Left colon (tissue), 2 donors: Measurements from ENCODE around the gene MAP9. TPM values are rescaled to one million over a fixed set of nuclear protein-coding genes. Genes with fewer than 3 reads are reported as not detected.
"Not testable (repeated sequence)": the region's sequence is repeated elsewhere in the genome, so short reads cannot be mapped to it uniquely, and the experiment has no call there.

Source experiments
- ATAC-seq: fragments of 200-7000 bp; cut with Tn5 transposase; one replicate; pipeline ENCODE4 v1.9.1; 2020; ENCODE audit warnings: mild to moderate bottlenecking, moderate library complexity
- DNase-seq, 2 donors: peaks; one replicate each; pipeline ENCODE4 v3.0.0-alpha.2; 2020
- intact Hi-C, 2 donors: fragments of 100-400 bp; cut with DNase I in 1 of 2; cut with micrococcal nuclease in 1 of 2; formaldehyde crosslinking; loops; one replicate each; pipeline versions ENCODE4 v1.11.2 to v1.14.0; 2022; cut with DNase I, micrococcal nuclease
- long read RNA-seq: library from polyadenylated mRNA; unstranded; transcript quantifications from one replicate; pipeline ENCODE4 v2.0.0, GENCODE V29; 2021
- total RNA-seq, 2 donors: library from RNA; stranded (reverse); fragmentation: NEBNext Ultra II Directional; extraction: Animal tissue kit (Norgen Biotek cat#: 25700); gene quantifications; one replicate each; pipeline ENCODE4 v1.2.1, GENCODE V29; 2021
- donor health status: DM: no; HTN: no; CAD: no.
- donor health status: DM: yes; HTN: yes; CAD: no.

The MAP9 gene
- 1 to 10 TPM; 1.0 to 3.7 TPM for total RNA-seq
- long read RNA-seq, partial matches to known transcripts = 1 of 1 reads
- long read RNA-seq, other reads (novel, unspliced or antisense) = 0 of 1 reads

GRCh38 chr4:155376387-155377268, at the start of gene MAP9:
Gene MAP9, minus strand, starts transcription at chr4:155376965. Its CDS starts 1,115 bp downstream, at chr4:155375850.
- DNase-seq (peak; percentile 80 to 81), ATAC-seq (peak; percentile 89)
- intact Hi-C loops = no loop called here

- intact Hi-C loops, ATAC-seq, DNase-seq: not testable (repeated sequence)
Measured at GRCh38 chr4:155424778-155425177, 48.0 kb upstream of the MAP9 start.

GRCh38 chr4:155423671-155424070, 46.9 kb upstream of the MAP9 start:
- DNase-seq (no peak), ATAC-seq (no peak)
- intact Hi-C loops = no loop called here

GRCh38 chr4:155419266-155419665, 42.5 kb upstream of the MAP9 start:
- DNase-seq (no peak), ATAC-seq (no peak)
- intact Hi-C loops = no loop called here

GRCh38 chr4:155415662-155416061, 38.9 kb upstream of the MAP9 start:
- intact Hi-C loops = no loop called here
- ATAC-seq (no peak), DNase-seq (no peak)

- DNase-seq (no peak), ATAC-seq (no peak)
- intact Hi-C loops = no loop called here
Measured at GRCh38 chr4:155413451-155413850, 36.7 kb upstream of the MAP9 start.

GRCh38 chr4:155411546-155411945, 34.8 kb upstream of the MAP9 start:
- ATAC-seq (no peak), DNase-seq (no peak)
- intact Hi-C loops = no loop called here

GRCh38 chr4:155408796-155409195, 32.0 kb upstream of the MAP9 start:
- intact Hi-C loops = loop anchor here in 1 of 2 donors (10.0 kb wide), 1 partner anchor 546 kb away; the partner anchor contains the start of gene CTSO
- ATAC-seq = no peak
- no peak for DNase-seq

GRCh38 chr4:155407480-155407879, 30.7 kb upstream of the MAP9 start:
- intact Hi-C loops = loop anchor here in 1 of 2 donors (10.0 kb wide), 1 partner anchor 547 kb away; the partner anchor contains the start of gene CTSO
- no peak for DNase-seq

GRCh38 chr4:155405059-155405458, 28.3 kb upstream of the MAP9 start:
- ATAC-seq = no peak
- DNase-seq = no peak
- intact Hi-C loops = loop anchor here in 1 of 2 donors (10.0 kb wide), 1 partner anchor 550 kb away; the partner anchor contains the start of gene CTSO

More at GRCh38 chr4:155407480-155407879, 30.7 kb upstream of the MAP9 start:
- no peak for ATAC-seq

- intact Hi-C loops = loop anchor here in 1 of 2 donors (10.0 kb wide), 1 partner anchor 551 kb away; the partner anchor contains the start of gene CTSO
- DNase-seq (no peak), ATAC-seq (no peak)
Measured at GRCh38 chr4:155403886-155404285, 27.1 kb upstream of the MAP9 start.

GRCh38 chr4:155402941-155403340, 26.2 kb upstream of the MAP9 start:
- ATAC-seq (no peak), DNase-seq (no peak)
- intact Hi-C loops = loop anchor here in 1 of 2 donors (10.0 kb wide), 1 partner anchor 552 kb away; the partner anchor contains the start of gene CTSO

- no peak for ATAC-seq
- DNase-seq = no peak
- intact Hi-C loops = loop anchor here in 1 of 2 donors (10.0 kb wide), 1 partner anchor 554 kb away; the partner anchor contains the start of gene CTSO
Measured at GRCh38 chr4:155400893-155401292, 24.1 kb upstream of the MAP9 start.

- intact Hi-C loops = loop anchor here in 1 of 2 donors (10.0 kb wide), 1 partner anchor 555 kb away; the partner anchor contains the start of gene CTSO
- DNase-seq (no peak), ATAC-seq (no peak)
Measured at GRCh38 chr4:155399974-155400697, 23.4 kb upstream of the MAP9 start.

GRCh38 chr4:155392481-155393184, 15.9 kb upstream of the MAP9 start:
- DNase-seq (no peak), ATAC-seq (peak; percentile 54)
- intact Hi-C loops = no loop called here

GRCh38 chr4:155391932-155392331, 15.2 kb upstream of the MAP9 start:
- DNase-seq = no peak
- intact Hi-C loops = no loop called here
- ATAC-seq = no peak

GRCh38 chr4:155388162-155388561, 11.4 kb upstream of the MAP9 start:
- intact Hi-C loops = no loop called here
- no peak for DNase-seq
- no peak for ATAC-seq

- intact Hi-C loops = no loop called here
- ATAC-seq = peak; percentile 66
Measured at GRCh38 chr4:155383541-155383940, 6.8 kb upstream of the MAP9 start.

GRCh38 chr4:155377276-155377675, 511 bp upstream of the MAP9 start:
- no peak for ATAC-seq
- no peak for DNase-seq
- intact Hi-C loops = no loop called here

More at GRCh38 chr4:155383541-155383940, 6.8 kb upstream of the MAP9 start:
- DNase-seq = peak in 1 of 2 donors; percentile 9
